SK-N-MC (cell line): Measurements from ENCODE around the gene ARAF.

ENCODE experiments used
- DNase-seq: peaks from one replicate; pipeline ENCODE4 v3.0.0-alpha.2; 2011; ENCODE audit warnings: low read depth, low spot score
- H3K27ac ChIP-seq: fragments of 200-600 bp; sonication (generic); 2 replicates; pipeline ENCODE4 v1.5.1; 2016; ENCODE audit warnings: mixed run types
- H3K36me3 ChIP-seq: fragments of 200-600 bp; sonication (generic); 2 replicates; pipeline ENCODE4 v1.6.1; 2017; ENCODE audit warnings: antibody characterized with exemption, low read length, mixed read lengths; ENCODE audit not compliant: insufficient read depth
- H3K4me3 ChIP-seq: fragments of 200-600 bp; sonication (generic); 2 replicates; pipeline ENCODE4 v1.5.1; 2016
- H3K9ac ChIP-seq: fragments of 200-600 bp; sonication (generic); 2 replicates; pipeline ENCODE4 v1.8.0; 2017; ENCODE audit warnings: mixed run types, mixed read lengths; ENCODE audit not compliant: insufficient read length
- H3K9me3 ChIP-seq: fragments of 200-600 bp; sonication (generic); 2 replicates; pipeline ENCODE4 v1.6.1; 2017; ENCODE audit warnings: low read depth, mild to moderate bottlenecking, antibody characterized with exemption, low read length, moderate library complexity, mixed read lengths
- EZH2 ChIP-seq: fragments of 200-600 bp; sonication (generic); IDR thresholded peaks from one replicate; pipeline ENCODE4 v1.6.1; 2017; ENCODE audit warnings: antibody characterized with exemption
- FOXP2 ChIP-seq: optimal IDR thresholded peaks from 2 replicates; pipeline ENCODE3; 2011; ENCODE audit warnings: mild to moderate bottlenecking, moderate library complexity; ENCODE audit not compliant: insufficient read depth; ENCODE audit errors: extremely low read length, control extremely low read depth
- POLR2AphosphoS5 ChIP-seq: IDR thresholded peaks from 2 replicates; pipeline ENCODE4 v1.6.1; 2012; ENCODE audit warnings: mild to moderate bottlenecking, low read depth, low read length, borderline replicate concordance

ARAF gene

DNA sequence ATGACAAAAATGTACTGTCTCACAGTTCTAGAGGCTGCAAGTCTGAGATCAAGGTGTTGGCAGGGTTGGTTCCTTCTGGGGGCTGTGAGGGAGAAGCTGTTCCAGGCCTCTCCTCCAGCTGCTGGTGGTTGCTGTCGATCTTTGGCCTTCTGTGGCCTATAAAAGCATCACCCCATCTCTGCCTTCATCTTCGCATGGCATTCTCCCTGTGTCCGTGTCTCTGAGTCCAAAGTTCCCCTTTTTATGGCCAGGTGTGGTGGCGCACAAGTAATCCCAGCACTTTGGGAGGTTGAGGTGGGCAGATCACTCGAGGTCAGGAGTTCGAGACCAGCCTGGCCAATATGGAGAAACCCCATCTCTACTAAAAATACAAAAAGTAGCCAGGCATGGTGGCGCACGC lies 31.5 kb upstream of the ARAF start:
- no peak overlapping the region for H3K9ac ChIP-seq

DNA sequence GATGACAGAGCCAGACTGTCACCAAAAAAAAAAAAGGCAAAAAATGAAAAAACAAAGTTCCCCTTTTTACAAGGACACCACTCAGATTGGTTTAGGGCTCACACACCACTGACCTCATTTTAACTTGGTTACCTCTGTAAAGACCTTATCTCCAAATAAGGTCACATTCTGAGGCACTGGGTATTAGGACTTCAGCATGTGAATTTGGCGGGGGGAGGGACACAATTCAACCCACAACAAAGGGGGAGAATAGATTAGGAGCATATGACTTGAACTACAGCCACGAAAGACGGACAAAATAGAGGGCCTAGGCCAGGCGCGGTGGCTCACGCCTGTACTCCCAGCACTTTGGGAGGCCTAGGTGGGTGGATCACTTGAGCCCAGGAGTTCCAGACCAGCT lies 31.0 kb upstream of the ARAF start:
- no peak overlapping the region for H3K27ac ChIP-seq
- DNase-seq = no peak
- TF ChIP-seq POLR2AphosphoS5 = no peak
- TF ChIP-seq EZH2 = no peak
- no peak for TF ChIP-seq FOXP2
- H3K9me3 ChIP-seq = no peaks in the 10 kb centered on the region
- no peak overlapping the region for H3K9ac ChIP-seq
- no peak overlapping the region for H3K4me3 ChIP-seq
- no peaks in the 10 kb centered on the region for H3K36me3 ChIP-seq

More for the DNA sequence above, 31.5 kb upstream of the ARAF start:
- H3K36me3 ChIP-seq = no peaks in the 10 kb centered on the region
- no peak overlapping the region for H3K4me3 ChIP-seq
- no peak for DNase-seq
- H3K27ac ChIP-seq = no peak overlapping the region
- TF ChIP-seq EZH2 (no peak), POLR2AphosphoS5 (no peak), FOXP2 (no peak)
- no peaks in the 10 kb centered on the region for H3K9me3 ChIP-seq

DNA sequence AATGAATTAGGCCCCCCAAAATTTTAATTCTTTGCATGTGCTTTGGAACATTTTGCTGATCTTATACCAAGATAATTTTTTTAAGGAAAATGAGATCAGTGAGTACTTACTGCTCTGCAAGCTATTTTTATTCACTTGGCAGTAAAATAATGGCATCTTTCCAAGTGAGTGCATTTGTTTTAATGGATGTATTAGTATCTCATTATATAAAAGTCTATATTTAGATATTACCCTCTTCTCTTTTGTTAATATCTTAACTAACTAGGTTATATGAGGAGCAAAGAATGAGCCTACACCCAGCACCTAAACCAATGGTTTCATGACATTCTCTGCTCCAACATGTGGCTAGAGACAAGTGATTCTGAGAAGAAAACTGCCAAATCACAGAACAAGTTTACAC lies 21.1 kb upstream of the ARAF start:
- no peaks in the 10 kb centered on the region for H3K36me3 ChIP-seq
- peak overlapping the region; percentile 57; the same call in 1 of the 2 replicates for H3K27ac ChIP-seq
- no peak overlapping the region for H3K4me3 ChIP-seq
- no peaks in the 10 kb centered on the region for H3K9me3 ChIP-seq
- TF ChIP-seq EZH2 (no peak), POLR2AphosphoS5 (no peak), FOXP2 (no peak)
- no peak for DNase-seq
- no peak overlapping the region for H3K9ac ChIP-seq

DNA sequence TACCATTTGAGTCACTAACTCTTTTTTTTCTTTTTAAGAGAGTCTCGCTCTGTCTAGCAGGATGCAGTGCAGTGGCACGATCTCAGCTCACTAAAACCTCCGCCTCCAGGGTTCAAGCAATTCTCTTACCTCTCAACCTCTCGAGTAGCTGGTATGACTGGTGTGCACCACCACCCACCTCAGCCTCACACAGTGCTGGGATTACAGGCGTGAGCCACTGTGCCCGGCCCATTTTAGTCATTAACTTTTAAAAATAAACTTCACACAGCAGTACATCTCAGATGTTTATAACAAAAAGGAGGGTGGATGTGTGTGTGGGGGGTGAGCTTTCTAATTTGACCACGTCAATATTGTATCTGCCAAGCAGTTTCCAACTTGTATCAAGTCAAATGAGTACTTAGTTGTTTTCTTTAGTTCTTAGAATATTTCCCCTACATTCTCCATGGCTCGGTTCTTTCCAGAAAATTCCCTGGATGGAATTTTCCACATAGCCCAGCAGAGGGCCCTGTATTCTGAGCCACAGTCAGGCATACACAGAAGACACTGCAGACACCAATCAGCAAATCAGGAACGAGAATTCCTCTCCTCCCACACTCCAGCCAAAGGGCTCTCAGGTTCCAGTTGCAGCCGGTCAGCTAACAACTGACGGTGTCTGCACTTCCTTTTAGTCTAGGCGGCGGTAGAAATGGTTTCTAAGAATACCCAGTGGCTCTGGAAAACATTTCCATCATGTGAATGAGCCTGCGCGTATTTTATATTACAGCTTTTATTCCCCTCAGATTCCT lies 20.1 kb upstream of the ARAF start:
- Histone ChIP-seq H3K9ac (no peak overlapping the region), H3K27ac (0 out of 2 replicates have a peak overlapping the region, but pooled peaks have one; percentile 19), H3K4me3 (no peak overlapping the region), H3K9me3 (no peaks in the 10 kb centered on the region), H3K36me3 (no peaks in the 10 kb centered on the region)
- no peak for TF ChIP-seq POLR2AphosphoS5
- no peak for TF ChIP-seq EZH2
- no peak for TF ChIP-seq FOXP2
- no peak for DNase-seq

DNA sequence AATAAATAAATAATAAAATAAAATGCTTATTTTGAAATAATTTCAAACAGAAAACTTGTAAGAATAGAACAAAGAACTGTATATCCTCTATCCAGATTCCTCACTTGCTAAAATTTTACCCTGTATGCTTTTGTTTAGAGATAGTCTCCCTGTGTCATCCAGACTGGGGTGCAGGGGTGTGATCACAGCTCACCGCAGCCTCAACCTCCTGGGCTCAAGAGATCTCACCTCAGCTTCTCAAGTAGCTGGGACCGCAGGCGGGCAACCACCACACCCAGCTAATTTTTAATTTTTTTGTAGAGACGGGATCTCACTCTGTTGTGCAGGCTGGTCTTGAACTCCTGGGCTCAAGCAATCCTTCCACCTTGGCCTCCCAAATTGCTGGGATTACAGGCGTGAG lies 17.5 kb upstream of the ARAF start:
- TF ChIP-seq FOXP2 (no peak), POLR2AphosphoS5 (no peak), EZH2 (no peak)
- H3K9ac ChIP-seq = no peak overlapping the region
- DNase-seq = no peak
- H3K27ac ChIP-seq = no peak overlapping the region
- no peak overlapping the region for H3K4me3 ChIP-seq
- H3K36me3 ChIP-seq = no peaks in the 10 kb centered on the region
- H3K9me3 ChIP-seq = no peaks in the 10 kb centered on the region

DNA sequence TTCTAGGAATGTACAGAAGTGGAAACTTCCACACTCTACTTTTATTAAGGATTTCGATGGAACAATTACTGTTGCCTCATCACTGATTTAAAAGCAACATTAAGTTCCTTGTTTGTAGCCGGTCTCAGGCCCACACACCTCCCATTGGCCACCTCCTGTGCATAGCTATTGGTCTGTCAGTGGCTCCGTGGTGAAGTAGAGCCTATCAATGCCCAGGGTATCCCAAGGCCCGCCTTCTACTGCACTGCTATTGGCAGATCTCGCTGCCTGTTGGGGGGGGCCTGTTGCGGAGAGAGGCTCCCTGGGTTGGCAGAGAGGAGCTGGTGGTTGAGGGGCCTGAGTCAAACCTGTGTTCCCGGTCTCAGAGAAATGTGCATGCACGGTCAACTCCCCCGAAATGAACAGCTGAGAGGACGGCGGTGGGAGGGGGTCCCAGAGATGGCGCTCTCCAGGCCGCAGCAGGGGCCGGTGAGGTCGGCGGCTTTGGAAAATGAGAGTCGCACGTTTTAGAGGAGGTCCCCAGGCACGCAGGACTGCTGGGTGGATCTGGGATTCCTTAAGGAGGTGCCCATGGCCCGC lies 4.9 kb upstream of the ARAF start:
- Histone ChIP-seq H3K36me3 (no peaks in the 10 kb centered on the region), H3K9me3 (no peaks in the 10 kb centered on the region), H3K9ac (no peak overlapping the region), H3K4me3 (no peak overlapping the region), H3K27ac (no peak overlapping the region)
- DNase-seq = no peak
- TF ChIP-seq EZH2 (no peak), FOXP2 (no peak), POLR2AphosphoS5 (no peak)

DNA sequence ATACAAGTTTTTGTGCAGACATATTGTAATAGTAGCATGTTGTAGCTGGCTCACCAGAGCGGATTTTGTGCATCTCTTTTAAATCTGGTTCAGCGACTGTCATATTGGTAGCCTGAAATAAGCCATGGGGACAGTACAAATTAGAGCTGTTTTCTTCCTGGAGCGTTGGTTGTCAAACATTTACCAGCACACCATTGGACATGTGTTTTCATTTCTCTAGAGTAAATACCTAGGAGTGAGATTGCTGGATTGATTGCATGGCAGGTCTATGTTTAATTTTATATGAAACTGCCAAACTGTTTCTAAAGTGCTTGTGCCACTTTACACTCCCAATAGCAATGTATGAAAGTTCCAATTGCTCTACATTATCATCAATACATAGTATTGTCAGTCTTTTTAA lies 2.6 kb upstream of the ARAF start:
- Histone ChIP-seq H3K27ac (no peak overlapping the region), H3K9ac (no peak overlapping the region), H3K9me3 (no peaks in the 10 kb centered on the region), H3K4me3 (no peak overlapping the region), H3K36me3 (peaks cover 10% of the 10 kb centered on the region; the same call in 1 of the 2 replicates)
- no peak for DNase-seq
- no peak for TF ChIP-seq POLR2AphosphoS5

DNA sequence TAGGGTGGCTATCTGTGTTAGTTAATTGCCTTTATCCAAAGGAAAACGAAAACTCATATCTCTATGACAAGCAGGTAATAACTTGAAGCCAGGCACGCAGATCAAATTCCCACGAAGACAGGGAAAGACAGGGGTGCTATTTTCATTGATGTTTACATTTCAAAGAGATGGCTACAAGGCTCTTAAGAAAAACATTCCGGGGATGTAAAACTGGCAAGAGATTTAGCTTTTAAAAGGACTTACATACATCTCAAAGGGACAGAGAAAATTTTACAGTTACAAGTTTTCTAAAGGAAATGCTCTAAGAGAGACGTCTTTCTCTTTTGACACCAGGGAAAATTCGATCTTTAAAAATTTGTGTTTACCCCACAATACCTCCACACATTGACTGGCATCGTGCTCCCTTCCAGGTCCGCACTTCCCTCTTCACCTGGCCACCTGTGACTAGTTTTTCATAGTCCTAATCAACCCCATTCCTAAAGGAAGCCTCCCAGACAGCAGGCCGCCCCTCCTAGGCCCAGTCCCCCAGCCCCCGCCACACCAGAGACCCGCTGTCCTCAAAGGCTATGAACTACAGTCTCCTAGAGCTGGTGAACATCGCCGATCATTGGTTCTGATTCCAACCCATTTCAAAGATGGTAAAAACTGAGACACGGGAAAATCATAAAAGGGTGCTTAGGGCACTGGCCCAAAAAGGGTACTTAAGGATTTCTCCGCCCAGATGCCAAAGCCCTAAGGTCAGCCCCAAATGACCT lies 649 bp upstream of the ARAF start:
- Histone ChIP-seq H3K36me3 (peaks cover 29% of the 10 kb centered on the region; the same call in 1 of the 2 replicates), H3K9me3 (no peaks in the 10 kb centered on the region), H3K27ac (peak overlapping the region; percentile 62), H3K4me3 (peak overlapping the region; percentile 83), H3K9ac (peak overlapping the region; percentile 74)
- DNase-seq = no peak
- TF ChIP-seq EZH2 = no peak
- TF ChIP-seq POLR2AphosphoS5 = no peak
- TF ChIP-seq FOXP2 = no peak
